ENCODE data around the gene AVPR2. TPM values are rescaled to one million over a fixed set of nuclear protein-coding genes. Genes with fewer than 3 reads are reported as not detected.
A peak's percentile ranks its signal among the peaks of the same experiment; 100 is the strongest.

The AVPR2 gene
- total RNA-seq, 1 experiment from 2014 or later, result 10.6 TPM

- H3K27ac ChIP-seq (ENCODE audit: low read length), result peak overlapping the region; percentile 76; the same call in 1 of the 2 replicates
- DNase-seq (ENCODE audit: low read depth, low spot score), result no peak
- no peaks in the 10 kb centered on the region for H3K36me3 ChIP-seq (ENCODE audit: control insufficient read depth, insufficient read depth, low read length)
- H3K4me1 ChIP-seq (ENCODE audit: control insufficient read depth, insufficient read depth, low read length), result peaks cover 51% of the 10 kb centered on the region
- ChIA-PET CTCF (no interaction called here), POLR2A (no interaction called here)
- intact Hi-C loops (cut with micrococcal nuclease; ENCODE audit: unreplicated experiment), result no loop called here
- H3K4me3 ChIP-seq (ENCODE audit: low read depth in 2 of 2, low read length in 2 of 2), result no peak overlapping the region
- BruUV-seq (replicated peaks), result no TSS peak
- in situ Hi-C loops (cut with HindIII; ENCODE audit: low pct_unique_long_range_greater_than_20kb, low sequenced_read_pairs), result no loop called here
- no peak for ATAC-seq
- no peaks in the 10 kb centered on the region for H3K27me3 ChIP-seq (ENCODE audit: control insufficient read depth, insufficient read depth, low read length)
- TF ChIP-seq POLR2AphosphoS5 (IDR thresholded peaks at IDR 0.05; ENCODE audit: low read depth, low read length) (no peak), CTCF (IDR thresholded peaks at IDR 0.05) (no peak), TCF7L2 (IDR thresholded peaks at IDR 0.05; ENCODE audit: low read depth, low read length) (no peak)
- no peaks in the 10 kb centered on the region for H3K9me3 ChIP-seq (ENCODE audit: control insufficient read depth, insufficient read depth, low read depth, low read length)
These were observed 1.1 kb downstream of the AVPR2 start for GRCh38 chrX:153905481-153906095.

DNA sequence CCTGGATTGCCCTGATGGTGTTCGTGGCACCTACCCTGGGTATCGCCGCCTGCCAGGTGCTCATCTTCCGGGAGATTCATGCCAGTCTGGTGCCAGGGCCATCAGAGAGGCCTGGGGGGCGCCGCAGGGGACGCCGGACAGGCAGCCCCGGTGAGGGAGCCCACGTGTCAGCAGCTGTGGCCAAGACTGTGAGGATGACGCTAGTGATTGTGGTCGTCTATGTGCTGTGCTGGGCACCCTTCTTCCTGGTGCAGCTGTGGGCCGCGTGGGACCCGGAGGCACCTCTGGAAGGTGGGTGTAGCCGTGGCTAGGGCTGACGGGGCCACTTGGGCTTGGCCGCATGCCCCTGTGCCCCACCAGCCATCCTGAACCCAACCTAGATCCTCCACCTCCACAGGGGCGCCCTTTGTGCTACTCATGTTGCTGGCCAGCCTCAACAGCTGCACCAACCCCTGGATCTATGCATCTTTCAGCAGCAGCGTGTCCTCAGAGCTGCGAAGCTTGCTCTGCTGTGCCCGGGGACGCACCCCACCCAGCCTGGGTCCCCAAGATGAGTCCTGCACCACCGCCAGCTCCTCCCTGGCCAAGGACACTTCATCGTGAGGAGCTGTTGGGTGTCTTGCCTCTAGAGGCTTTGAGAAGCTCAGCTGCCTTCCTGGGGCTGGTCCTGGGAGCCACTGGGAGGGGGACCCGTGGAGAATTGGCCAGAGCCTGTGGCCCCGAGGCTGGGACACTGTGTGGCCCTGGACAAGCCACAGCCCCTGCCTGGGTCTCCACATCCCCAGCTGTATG, 1.8 kb downstream of the AVPR2 start:
- in situ Hi-C loops (cut with HindIII; ENCODE audit: low pct_unique_long_range_greater_than_20kb, low sequenced_read_pairs), result no loop called here
- H3K36me3 ChIP-seq (ENCODE audit: control insufficient read depth, insufficient read depth, low read length), result no peaks in the 10 kb centered on the region
- ChIA-PET CTCF (interaction anchor here (0.7 to 0.9 kb wide), 2 partner anchors 14 to 17 kb away, joined by 3 read pairs; no protein-coding TSS in a partner anchor), POLR2A (no interaction called here)
- ATAC-seq (no peak), DNase-seq (ENCODE audit: low read depth, low spot score) (no peak)
- H3K4me3 ChIP-seq (ENCODE audit: low read depth in 2 of 2, low read length in 2 of 2), result no peak overlapping the region
- intact Hi-C loops (cut with micrococcal nuclease; ENCODE audit: unreplicated experiment), result no loop called here
- no peak for TF ChIP-seq SIN3A (IDR thresholded peaks at IDR 0.05; ENCODE audit: borderline replicate concordance, insufficient read depth, low read depth, low read length)
- no peak for TF ChIP-seq CTCF (IDR thresholded peaks at IDR 0.05)
- no peak; the same call in 1 of the 2 replicates for TF ChIP-seq POLR2AphosphoS5 (IDR thresholded peaks at IDR 0.05; ENCODE audit: low read depth, low read length)
- no peak for TF ChIP-seq TCF7L2 (IDR thresholded peaks at IDR 0.05; ENCODE audit: low read depth, low read length)
- TF ChIP-seq, protein P1, sequence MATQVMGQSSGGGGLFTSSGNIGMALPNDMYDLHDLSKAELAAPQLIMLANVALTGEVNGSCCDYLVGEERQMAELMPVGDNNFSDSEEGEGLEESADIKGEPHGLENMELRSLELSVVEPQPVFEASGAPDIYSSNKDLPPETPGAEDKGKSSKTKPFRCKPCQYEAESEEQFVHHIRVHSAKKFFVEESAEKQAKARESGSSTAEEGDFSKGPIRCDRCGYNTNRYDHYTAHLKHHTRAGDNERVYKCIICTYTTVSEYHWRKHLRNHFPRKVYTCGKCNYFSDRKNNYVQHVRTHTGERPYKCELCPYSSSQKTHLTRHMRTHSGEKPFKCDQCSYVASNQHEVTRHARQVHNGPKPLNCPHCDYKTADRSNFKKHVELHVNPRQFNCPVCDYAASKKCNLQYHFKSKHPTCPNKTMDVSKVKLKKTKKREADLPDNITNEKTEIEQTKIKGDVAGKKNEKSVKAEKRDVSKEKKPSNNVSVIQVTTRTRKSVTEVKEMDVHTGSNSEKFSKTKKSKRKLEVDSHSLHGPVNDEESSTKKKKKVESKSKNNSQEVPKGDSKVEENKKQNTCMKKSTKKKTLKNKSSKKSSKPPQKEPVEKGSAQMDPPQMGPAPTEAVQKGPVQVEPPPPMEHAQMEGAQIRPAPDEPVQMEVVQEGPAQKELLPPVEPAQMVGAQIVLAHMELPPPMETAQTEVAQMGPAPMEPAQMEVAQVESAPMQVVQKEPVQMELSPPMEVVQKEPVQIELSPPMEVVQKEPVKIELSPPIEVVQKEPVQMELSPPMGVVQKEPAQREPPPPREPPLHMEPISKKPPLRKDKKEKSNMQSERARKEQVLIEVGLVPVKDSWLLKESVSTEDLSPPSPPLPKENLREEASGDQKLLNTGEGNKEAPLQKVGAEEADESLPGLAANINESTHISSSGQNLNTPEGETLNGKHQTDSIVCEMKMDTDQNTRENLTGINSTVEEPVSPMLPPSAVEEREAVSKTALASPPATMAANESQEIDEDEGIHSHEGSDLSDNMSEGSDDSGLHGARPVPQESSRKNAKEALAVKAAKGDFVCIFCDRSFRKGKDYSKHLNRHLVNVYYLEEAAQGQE (IDR thresholded peaks at IDR 0.05; ENCODE audit: insufficient read depth in 1 of 2, low read depth in 2 of 2, low read length in 1 of 2), result no peak
- peaks cover 44% of the 10 kb centered on the region for H3K4me1 ChIP-seq (ENCODE audit: control insufficient read depth, insufficient read depth, low read length)
- BruUV-seq (replicated peaks), result no TSS peak
- H3K27ac ChIP-seq (ENCODE audit: low read length), result peak overlapping the region; percentile 39; the same call in 1 of the 2 replicates
- H3K9me3 ChIP-seq (ENCODE audit: control insufficient read depth, insufficient read depth, low read depth, low read length), result no peaks in the 10 kb centered on the region
- H3K27me3 ChIP-seq (ENCODE audit: control insufficient read depth, insufficient read depth, low read length), result no peaks in the 10 kb centered on the region
